DOHH2 (cell line): ENCODE data around the gene ACP4.

Experiments
- CTCF ChIP-seq: fragments of 200-600 bp; sonication (generic); IDR thresholded peaks from one replicate; pipeline ENCODE4 v1.5.1; 2014; ENCODE audit warnings: antibody characterized with exemption, mild to moderate bottlenecking, low read depth, low read length; ENCODE audit not compliant: poor library complexity, severe bottlenecking
- EZH2phosphoT487 ChIP-seq: fragments of 200-600 bp; sonication (generic); IDR thresholded peaks from 2 replicates; pipeline ENCODE4 v1.6.1; 2017; ENCODE audit warnings: borderline replicate concordance, mild to moderate bottlenecking, antibody characterized with exemption, low read length, moderate library complexity, mixed read lengths

- TF ChIP-seq CTCF (no peak), EZH2phosphoT487 (no peak)
Measured at GRCh38 chr19:50768277-50768676, 21.9 kb upstream of the ACP4 start.
